Measurements from ENCODE around the gene PRCP. TPM values are rescaled to one million over a fixed set of nuclear protein-coding genes. Genes with fewer than 3 reads are reported as not detected.

Gene PRCP
- total RNA-seq, 2 donors from 2014 or later: 46.8 to 55.9 TPM

DNA sequence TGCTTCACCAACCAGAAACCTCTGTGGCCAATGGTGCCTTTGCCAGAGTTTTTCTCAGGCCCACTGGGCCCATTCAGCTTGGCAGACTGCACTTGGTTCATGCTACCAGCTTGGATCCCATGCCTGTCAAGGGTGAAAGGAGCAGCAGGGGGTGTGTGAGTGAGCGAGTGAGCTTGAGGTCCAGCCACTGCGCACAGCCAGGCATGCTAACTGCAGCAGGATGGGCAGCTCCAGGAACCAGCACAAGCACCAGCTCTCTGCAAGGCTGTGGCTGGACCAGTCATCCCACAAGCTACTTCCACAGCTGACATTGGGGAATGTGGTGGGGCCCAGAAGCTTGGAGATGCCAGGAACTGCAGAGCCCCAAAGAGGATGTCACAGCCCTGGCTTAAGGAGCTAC, 42.1 kb upstream of the PRCP start:
- no peaks in the 10 kb centered on the region for H3K9me3 ChIP-seq
- no peak overlapping the region for H3K4me3 ChIP-seq
- H3K27me3 ChIP-seq (replicated peaks; ENCODE audit: insufficient read depth): no peaks in the 10 kb centered on the region
- no peak overlapping the region for H3K27ac ChIP-seq
- H3K4me1 ChIP-seq (ENCODE audit: control insufficient read depth in 1 of 2, low read depth in 2 of 2): no peaks in the 10 kb centered on the region
- no peak for DNase-seq (ENCODE audit: low spot score)
- ATAC-seq (ENCODE audit: insufficient number of reproducible peaks, low FRiP score, low read depth): no peak
- H3K36me3 ChIP-seq: no peaks in the 10 kb centered on the region
- TF ChIP-seq, protein P1, sequence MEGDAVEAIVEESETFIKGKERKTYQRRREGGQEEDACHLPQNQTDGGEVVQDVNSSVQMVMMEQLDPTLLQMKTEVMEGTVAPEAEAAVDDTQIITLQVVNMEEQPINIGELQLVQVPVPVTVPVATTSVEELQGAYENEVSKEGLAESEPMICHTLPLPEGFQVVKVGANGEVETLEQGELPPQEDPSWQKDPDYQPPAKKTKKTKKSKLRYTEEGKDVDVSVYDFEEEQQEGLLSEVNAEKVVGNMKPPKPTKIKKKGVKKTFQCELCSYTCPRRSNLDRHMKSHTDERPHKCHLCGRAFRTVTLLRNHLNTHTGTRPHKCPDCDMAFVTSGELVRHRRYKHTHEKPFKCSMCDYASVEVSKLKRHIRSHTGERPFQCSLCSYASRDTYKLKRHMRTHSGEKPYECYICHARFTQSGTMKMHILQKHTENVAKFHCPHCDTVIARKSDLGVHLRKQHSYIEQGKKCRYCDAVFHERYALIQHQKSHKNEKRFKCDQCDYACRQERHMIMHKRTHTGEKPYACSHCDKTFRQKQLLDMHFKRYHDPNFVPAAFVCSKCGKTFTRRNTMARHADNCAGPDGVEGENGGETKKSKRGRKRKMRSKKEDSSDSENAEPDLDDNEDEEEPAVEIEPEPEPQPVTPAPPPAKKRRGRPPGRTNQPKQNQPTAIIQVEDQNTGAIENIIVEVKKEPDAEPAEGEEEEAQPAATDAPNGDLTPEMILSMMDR (IDR thresholded peaks at IDR 0.05): no peak

DNA sequence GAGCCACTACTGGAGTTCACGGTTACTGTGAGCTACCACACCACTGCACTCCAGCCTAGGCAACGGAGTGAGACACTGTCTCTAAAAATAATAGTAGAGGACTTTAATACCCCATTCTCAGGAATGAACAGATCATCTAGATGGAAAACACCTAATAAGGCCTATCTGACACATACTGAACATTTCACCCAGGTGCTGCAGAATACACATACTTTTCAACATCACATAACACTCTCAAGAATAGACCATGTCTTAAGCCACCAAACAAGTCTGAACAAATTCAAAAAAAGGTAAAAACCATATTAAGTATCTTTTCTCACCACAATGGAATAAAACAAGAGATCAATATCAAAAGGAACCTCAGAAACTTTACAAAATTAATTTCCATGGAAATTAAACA, 39.2 kb upstream of the PRCP start:
- no peaks in the 10 kb centered on the region for H3K9me3 ChIP-seq
- no peak overlapping the region for H3K4me3 ChIP-seq
- no peaks in the 10 kb centered on the region for H3K4me1 ChIP-seq (ENCODE audit: control insufficient read depth in 1 of 2, low read depth in 2 of 2)
- DNase-seq (ENCODE audit: low spot score): no peak
- H3K27ac ChIP-seq: no peak overlapping the region
- H3K36me3 ChIP-seq: no peaks in the 10 kb centered on the region
- TF ChIP-seq, protein P1 (IDR thresholded peaks at IDR 0.05): no peak
- ATAC-seq (ENCODE audit: insufficient number of reproducible peaks, low FRiP score, low read depth): no peak
- H3K27me3 ChIP-seq (replicated peaks; ENCODE audit: insufficient read depth): no peaks in the 10 kb centered on the region

DNA sequence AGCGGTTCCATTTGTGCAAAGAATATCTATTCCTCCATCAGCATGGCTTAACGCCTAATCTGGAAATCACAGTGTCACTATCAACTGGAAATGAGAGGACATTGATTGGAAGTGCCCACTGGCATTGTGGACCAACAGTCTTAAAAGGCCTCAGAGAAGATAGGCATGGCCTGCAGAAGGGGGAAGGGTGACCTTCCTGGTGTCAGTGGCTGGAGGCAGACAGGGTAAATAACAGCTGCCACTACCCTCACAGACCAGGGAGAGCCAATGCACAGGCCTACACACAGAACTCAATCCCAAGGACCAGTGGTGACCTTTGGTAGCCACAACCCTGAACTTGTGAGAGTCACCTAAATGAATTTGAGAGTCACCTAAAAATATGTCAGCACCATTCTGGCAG, 37.3 kb upstream of the PRCP start:
- Histone ChIP-seq H3K27me3 (replicated peaks; ENCODE audit: insufficient read depth) (no peaks in the 10 kb centered on the region), H3K4me1 (ENCODE audit: control insufficient read depth in 1 of 2, low read depth in 2 of 2) (no peaks in the 10 kb centered on the region), H3K4me3 (no peak overlapping the region), H3K36me3 (no peaks in the 10 kb centered on the region), H3K9me3 (no peaks in the 10 kb centered on the region), H3K27ac (no peak overlapping the region)
- no peak for DNase-seq (ENCODE audit: low spot score)
- no peak for ATAC-seq (ENCODE audit: insufficient number of reproducible peaks, low FRiP score, low read depth)
- TF ChIP-seq, protein P1 (IDR thresholded peaks at IDR 0.05): no peak

DNA sequence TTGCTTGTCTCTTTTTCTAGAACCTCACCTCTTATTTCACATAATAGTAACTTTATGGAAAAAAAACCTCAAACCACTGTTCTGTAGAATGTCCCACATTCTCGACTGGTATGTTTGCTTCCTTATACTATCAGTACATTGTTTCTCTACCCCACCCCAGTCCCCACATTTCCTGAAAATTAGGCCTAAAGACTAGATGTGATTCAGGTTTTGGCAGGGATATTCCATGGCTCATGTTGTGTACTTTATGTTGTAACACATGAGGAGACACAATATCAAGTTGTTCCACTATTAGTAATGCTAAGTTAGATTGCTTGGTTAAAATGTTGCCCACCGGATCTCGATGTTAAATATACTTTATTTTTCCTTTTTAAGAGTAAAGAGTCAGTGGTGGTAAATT, 36.0 kb upstream of the PRCP start:
- H3K36me3 ChIP-seq: no peaks in the 10 kb centered on the region
- TF ChIP-seq, protein P1 (IDR thresholded peaks at IDR 0.05): no peak
- ATAC-seq (ENCODE audit: insufficient number of reproducible peaks, low FRiP score, low read depth) (no peak), DNase-seq (ENCODE audit: low spot score) (no peak)
- H3K9me3 ChIP-seq: no peaks in the 10 kb centered on the region
- H3K4me3 ChIP-seq: no peak overlapping the region
- no peak overlapping the region for H3K27ac ChIP-seq
- no peaks in the 10 kb centered on the region for H3K4me1 ChIP-seq (ENCODE audit: control insufficient read depth in 1 of 2, low read depth in 2 of 2)
- H3K27me3 ChIP-seq (replicated peaks; ENCODE audit: insufficient read depth): no peaks in the 10 kb centered on the region

DNA sequence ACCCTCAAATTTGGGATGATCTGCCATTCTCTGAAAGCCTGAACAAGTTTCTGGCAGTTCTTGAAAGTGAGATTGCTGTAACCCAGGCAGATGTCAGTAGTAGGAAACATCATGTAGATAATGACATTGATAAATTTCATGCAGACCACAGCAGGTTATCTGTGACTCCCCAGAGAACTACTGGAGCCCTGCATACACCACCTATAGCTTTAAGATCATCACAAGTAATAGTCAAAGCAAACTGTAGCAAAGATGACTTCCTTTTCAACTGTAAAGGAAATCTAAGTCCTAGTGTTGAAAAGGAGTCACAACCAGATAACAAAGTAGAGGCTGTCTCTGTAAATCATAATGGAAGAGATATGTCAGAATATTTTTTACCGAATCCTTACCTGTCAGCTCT, 32.3 kb upstream of the PRCP start:
- TF ChIP-seq, protein P1 (IDR thresholded peaks at IDR 0.05): no peak
- no peaks in the 10 kb centered on the region for H3K36me3 ChIP-seq
- ATAC-seq (ENCODE audit: insufficient number of reproducible peaks, low FRiP score, low read depth) (no peak), DNase-seq (ENCODE audit: low spot score) (no peak)
- H3K4me3 ChIP-seq: no peak overlapping the region
- no peaks in the 10 kb centered on the region for H3K27me3 ChIP-seq (replicated peaks; ENCODE audit: insufficient read depth)
- no peaks in the 10 kb centered on the region for H3K4me1 ChIP-seq (ENCODE audit: control insufficient read depth in 1 of 2, low read depth in 2 of 2)
- no peaks in the 10 kb centered on the region for H3K9me3 ChIP-seq
- no peak overlapping the region for H3K27ac ChIP-seq

All from thoracic aorta (tissue), 2 donors.